Neural crest cell (in vitro differentiated cells): ENCODE data around the gene TNIK. TPM values are rescaled to one million over a fixed set of nuclear protein-coding genes. Genes with fewer than 3 reads are reported as not detected.
A peak's percentile ranks its signal among the peaks of the same experiment; 100 is the strongest.

Experiments
- DNase-seq: peaks from one replicate; pipeline ENCODE4 v3.0.0; 2021; ENCODE audit warnings: low read depth, mixed read lengths, low spot score
- H3K27ac Mint-ChIP-seq: one replicate; pipeline ENCODE4 v1.8.0; 2021; ENCODE audit warnings: mild to moderate bottlenecking, mixed read lengths; ENCODE audit not compliant: unreplicated experiment
- H3K27me3 Mint-ChIP-seq: 2 replicates; pipeline ENCODE4 v1.8.0; 2021; ENCODE audit warnings: low read depth, mild to moderate bottlenecking, mixed read lengths
- H3K36me3 Mint-ChIP-seq: 2 replicates; pipeline ENCODE4 v1.8.0; 2021; ENCODE audit warnings: low read depth, mild to moderate bottlenecking, mixed read lengths
- H3K4me1 Mint-ChIP-seq: 2 replicates; pipeline ENCODE4 v1.8.0; 2021; ENCODE audit warnings: mixed read lengths
- H3K4me3 Mint-ChIP-seq: one replicate; pipeline ENCODE4 v1.8.0; 2021; ENCODE audit warnings: mild to moderate bottlenecking, mixed read lengths
- H3K9me3 Mint-ChIP-seq: 2 replicates; pipeline ENCODE4 v1.8.0; 2021; ENCODE audit warnings: mixed read lengths
- CTCF ChIP-seq: fragments of 200-600 bp; sonication (generic); conservative IDR thresholded peaks from 2 replicates; pipeline ENCODE4 v1.5.0; 2021; ENCODE audit warnings: antibody characterized with exemption, mild to moderate bottlenecking
- long read RNA-seq: library from polyadenylated mRNA; unstranded; transcript quantifications from one replicate; pipeline ENCODE4 v2.0.0, GENCODE V29; 2020
- total RNA-seq: library from RNA; stranded (reverse); gene quantifications from 2 replicates; pipeline ENCODE4 v1.2.1, GENCODE V29; 2021

TNIK gene
- 32.3 and 39.0 TPM in 2 replicates for total RNA-seq
- long read RNA-seq, partial matches to known transcripts, result 5 of 10 reads
- long read RNA-seq, other reads (novel, unspliced or antisense), result 5 of 10 reads

- Mint-ChIP-seq H3K27ac (peak within 1 kb of the TSS; percentile 85), H3K36me3 (peaks cover 3% of the 10 kb centered on the region), H3K9me3 (peaks cover 3% of the 10 kb centered on the region), H3K27me3 (peaks cover 23% of the 10 kb centered on the region), H3K4me3 (peak within 1 kb of the TSS; percentile 93), H3K4me1 (peaks cover 49% of the 10 kb centered on the region)
- TF ChIP-seq CTCF, result peak; percentile 59
- DNase-seq, result peak; percentile 79
Observed at GRCh38 chr3:171459942-171460724, at the start of gene TNIK. Gene TNIK, minus strand, starts transcription at chr3:171460405. Its CDS starts 342 bp downstream, at chr3:171460063.

GRCh38 chr3:171508676-171509075 lies 48.5 kb upstream of the TNIK start:
- H3K27ac Mint-ChIP-seq, result no peak overlapping the region
- TF ChIP-seq CTCF, result no peak
- H3K36me3 Mint-ChIP-seq, result no peaks in the 10 kb centered on the region
- no peaks in the 10 kb centered on the region for H3K4me1 Mint-ChIP-seq
- DNase-seq, result no peak
- peaks cover 3% of the 10 kb centered on the region for H3K9me3 Mint-ChIP-seq
- no peak overlapping the region for H3K4me3 Mint-ChIP-seq
- no peaks in the 10 kb centered on the region for H3K27me3 Mint-ChIP-seq

GRCh38 chr3:171508206-171508605 lies 48.0 kb upstream of the TNIK start:
- H3K4me3 Mint-ChIP-seq, result no peak overlapping the region
- TF ChIP-seq CTCF, result no peak
- no peak for DNase-seq
- no peaks in the 10 kb centered on the region for H3K4me1 Mint-ChIP-seq
- H3K9me3 Mint-ChIP-seq, result peaks cover 3% of the 10 kb centered on the region
- no peaks in the 10 kb centered on the region for H3K36me3 Mint-ChIP-seq
- H3K27me3 Mint-ChIP-seq, result no peaks in the 10 kb centered on the region
- no peak overlapping the region for H3K27ac Mint-ChIP-seq

GRCh38 chr3:171506743-171507319 lies 46.6 kb upstream of the TNIK start:
- no peak for TF ChIP-seq CTCF
- no peak overlapping the region for H3K4me3 Mint-ChIP-seq
- no peak overlapping the region for H3K27ac Mint-ChIP-seq
- no peaks in the 10 kb centered on the region for H3K27me3 Mint-ChIP-seq
- H3K9me3 Mint-ChIP-seq, result peaks cover 3% of the 10 kb centered on the region
- H3K36me3 Mint-ChIP-seq, result no peaks in the 10 kb centered on the region
- no peaks in the 10 kb centered on the region for H3K4me1 Mint-ChIP-seq
- DNase-seq, result no peak

- Mint-ChIP-seq H3K27ac (no peak overlapping the region), H3K36me3 (no peaks in the 10 kb centered on the region), H3K4me1 (no peaks in the 10 kb centered on the region), H3K27me3 (no peaks in the 10 kb centered on the region), H3K4me3 (no peak overlapping the region), H3K9me3 (peaks cover 3% of the 10 kb centered on the region)
- DNase-seq, result no peak
- no peak for TF ChIP-seq CTCF
Observed at GRCh38 chr3:171505822-171506333, 45.7 kb upstream of the TNIK start.
